ENCODE data around the gene SSX2IP.

Gene SSX2IP

GRCh38 chr1:84711121-84711520 lies 20.9 kb upstream of the SSX2IP start:
- no peak for DNase-seq (ENCODE audit: low spot score)

- no peak for DNase-seq (ENCODE audit: low spot score)
Observed at GRCh38 chr1:84709131-84709530, 18.9 kb upstream of the SSX2IP start.

DNA sequence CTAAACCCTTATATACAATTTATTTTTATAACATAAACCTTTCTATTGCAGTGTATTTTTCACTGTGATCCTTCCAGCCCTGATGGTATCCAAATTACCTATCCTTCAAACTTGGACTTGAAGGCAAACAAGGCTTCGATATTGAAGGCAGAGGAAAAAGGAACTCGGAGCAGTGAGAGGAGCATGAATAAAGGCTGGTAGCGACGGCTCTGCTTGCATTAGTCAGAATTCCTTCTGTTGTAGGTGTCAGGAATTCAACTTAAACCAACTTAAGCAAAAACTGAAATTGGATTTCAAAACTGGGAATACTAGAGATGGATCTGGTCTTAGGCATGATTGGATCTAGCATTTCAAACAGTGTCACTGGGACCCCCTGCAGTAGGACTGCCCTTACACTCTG lies 17.8 kb upstream of the SSX2IP start:
- no peak for DNase-seq (ENCODE audit: low spot score)

DNA sequence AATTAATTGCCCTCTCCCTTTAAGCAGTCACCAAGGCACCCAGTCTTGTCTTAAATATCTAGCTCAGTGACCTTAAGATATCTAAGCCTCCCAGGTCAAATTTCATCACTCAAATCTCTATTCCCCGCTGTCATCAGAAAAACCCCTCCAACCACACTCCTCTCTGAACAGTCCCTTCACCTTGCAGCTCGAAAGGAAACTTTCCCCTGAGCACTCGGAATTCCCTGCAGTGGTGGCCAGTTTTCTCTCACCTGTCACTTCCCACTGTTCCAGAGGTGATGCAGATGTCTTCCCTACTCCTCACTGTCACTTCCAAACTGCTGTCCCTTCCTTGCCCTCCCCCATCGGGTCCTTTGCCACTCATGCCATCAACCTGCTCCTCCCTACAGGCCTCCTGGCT lies 15.3 kb upstream of the SSX2IP start:
- no peak for DNase-seq (ENCODE audit: low spot score)

GRCh38 chr1:84704872-84705417 lies 14.7 kb upstream of the SSX2IP start:
- no peak for DNase-seq (ENCODE audit: low spot score)

GRCh38 chr1:84703431-84703830 lies 13.2 kb upstream of the SSX2IP start:
- DNase-seq (ENCODE audit: low spot score), result no peak

DNA sequence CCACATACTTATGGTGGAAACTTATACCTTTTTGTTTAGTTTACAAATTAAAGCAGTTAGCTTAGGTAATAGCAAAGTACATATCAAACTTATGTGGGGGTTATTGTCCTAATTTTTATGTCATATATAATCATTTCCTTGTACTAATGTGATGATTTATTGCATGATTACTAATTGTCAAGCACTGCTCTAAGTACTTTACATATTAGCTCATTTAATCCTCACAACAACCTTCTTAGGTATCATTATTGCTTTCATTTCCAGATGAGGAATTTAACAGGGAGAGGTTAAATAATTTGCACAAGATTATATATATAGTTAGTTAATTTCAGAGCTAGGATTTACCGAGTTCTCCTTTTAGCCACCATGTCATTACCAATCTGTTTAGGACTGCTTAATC lies 11.9 kb upstream of the SSX2IP start:
- DNase-seq (ENCODE audit: low spot score), result no peak

GRCh38 chr1:84701376-84701775 lies 11.1 kb upstream of the SSX2IP start:
- no peak for DNase-seq (ENCODE audit: low spot score)

DNA sequence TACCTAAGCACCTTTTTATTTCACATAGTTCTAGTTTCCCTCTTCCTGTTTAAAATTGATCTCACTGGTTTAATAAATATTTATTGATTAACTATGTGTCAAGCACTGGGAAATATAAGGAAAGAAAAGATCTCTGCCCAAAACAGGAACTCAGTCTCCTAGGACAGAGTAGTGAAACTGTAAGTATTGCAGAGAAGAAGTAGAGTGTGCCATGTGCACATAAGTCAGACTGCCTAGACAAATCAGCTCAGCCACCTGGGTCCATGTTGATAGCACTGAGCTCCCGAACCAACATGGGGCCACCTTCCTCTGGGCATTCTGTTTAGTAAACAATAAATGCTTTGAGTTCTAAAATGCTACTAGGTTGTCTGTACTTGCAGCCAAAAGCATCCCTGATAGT lies 9.8 kb upstream of the SSX2IP start:
- peak; percentile 44 for DNase-seq (ENCODE audit: low spot score)

GRCh38 chr1:84698151-84699110 lies 8.2 kb upstream of the SSX2IP start:
- DNase-seq (ENCODE audit: low spot score), result no peak

DNA sequence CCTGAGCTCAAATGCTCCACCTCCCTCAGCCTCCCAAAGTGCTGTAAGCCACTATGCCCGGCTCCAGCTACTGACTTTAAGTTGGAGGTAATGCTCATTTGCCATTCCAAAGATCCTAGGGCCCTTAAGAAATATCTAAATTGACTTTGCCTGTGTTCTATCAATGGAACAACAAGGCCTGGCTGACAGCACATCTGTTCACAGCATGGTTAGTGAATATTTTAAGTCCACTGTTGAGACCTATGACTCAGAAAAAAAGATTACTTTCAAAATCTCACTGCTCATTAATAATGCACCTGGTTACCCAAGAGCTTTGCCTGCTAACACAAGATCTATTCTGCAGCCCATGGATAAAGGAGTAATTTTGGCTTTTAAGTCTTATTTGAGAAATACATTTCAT lies 3.5 kb upstream of the SSX2IP start:
- no peak for DNase-seq (ENCODE audit: low spot score)

DNA sequence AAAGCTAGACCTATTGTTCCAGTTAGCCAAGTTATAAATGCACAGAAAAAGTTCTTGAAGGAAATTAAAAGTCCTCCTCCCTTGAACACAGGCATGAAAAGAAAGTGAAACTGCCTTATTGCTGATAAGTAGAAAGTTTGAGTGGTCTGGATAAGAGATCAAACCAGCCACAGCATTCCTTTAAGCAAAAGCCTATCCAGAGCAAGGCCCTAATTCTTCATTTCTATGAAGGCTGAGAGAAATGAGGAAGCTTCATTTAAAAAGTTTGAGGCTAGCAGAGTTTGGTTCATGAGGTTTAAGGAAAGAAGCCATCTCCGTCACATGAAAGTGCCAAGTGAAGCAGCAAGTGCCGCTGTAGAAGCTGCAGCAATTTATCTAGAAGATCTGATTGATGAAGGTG lies 2.7 kb upstream of the SSX2IP start:
- DNase-seq (ENCODE audit: low spot score), result peak; percentile 36

- DNase-seq (ENCODE audit: low spot score), result no peak
Observed at GRCh38 chr1:84692391-84692790, 2.1 kb upstream of the SSX2IP start.

GRCh38 chr1:84691122-84691783 lies 992 bp upstream of the SSX2IP start:
- no peak for DNase-seq (ENCODE audit: low spot score)

- DNase-seq (ENCODE audit: low spot score), result peak; percentile 63
Observed at GRCh38 chr1:84689514-84690396, 506 bp downstream of the SSX2IP start.

- DNase-seq (ENCODE audit: low spot score), result no peak
Observed at GRCh38 chr1:84688463-84689061, 1.7 kb downstream of the SSX2IP start.

DNA sequence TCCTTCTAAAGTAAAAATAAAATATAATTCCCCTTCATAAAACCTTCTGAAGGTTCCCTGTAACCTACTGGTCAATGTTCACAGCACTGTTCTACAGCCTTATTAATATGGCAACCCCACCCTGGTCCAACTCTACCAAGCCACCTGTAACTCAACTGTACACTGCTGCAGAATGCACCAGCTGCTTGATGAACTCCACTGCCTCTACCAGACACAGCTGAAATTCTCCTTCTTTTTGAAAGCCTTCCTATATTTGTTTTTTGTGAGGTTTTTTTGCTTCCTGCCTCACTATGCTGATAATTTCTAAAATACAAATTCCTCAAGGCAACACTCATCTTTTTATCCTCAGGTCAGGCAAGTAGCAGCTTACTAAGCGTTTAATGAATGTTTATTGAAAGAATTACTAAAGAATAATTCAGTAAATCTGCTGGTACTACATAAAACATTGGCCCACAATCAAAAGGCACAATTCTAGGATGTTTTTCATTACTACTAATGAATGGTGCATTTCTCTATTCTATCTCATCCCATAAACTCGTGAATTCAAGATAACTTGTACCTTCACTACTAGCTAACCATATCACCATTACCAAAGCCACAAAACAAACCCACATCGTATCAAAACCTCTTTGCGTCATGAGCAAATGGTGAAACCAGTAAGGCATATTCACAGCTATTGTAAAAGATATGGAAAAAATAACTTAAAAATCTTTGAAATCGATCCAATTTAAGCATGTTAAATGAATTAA lies 2.4 kb downstream of the SSX2IP start:
- no peak for DNase-seq (ENCODE audit: low spot score)

DNA sequence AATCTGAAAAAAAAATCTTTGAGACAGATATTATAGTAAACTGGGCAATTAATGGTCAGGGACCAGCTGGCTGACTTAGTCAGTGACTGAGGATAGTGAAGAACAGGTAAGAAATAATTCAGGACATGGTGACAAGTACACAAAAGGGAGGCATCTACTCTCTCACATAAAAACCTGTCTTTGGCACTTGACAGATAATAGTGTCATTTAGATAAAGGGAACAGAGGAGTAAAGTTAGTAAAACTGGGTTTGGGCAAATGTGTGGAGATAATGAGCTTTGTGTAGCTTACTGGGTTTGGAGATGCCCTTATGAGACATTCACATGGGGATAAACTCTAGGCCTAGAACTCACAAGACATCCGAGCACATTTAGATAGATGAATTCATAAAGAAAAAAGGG lies 4.0 kb downstream of the SSX2IP start:
- DNase-seq (ENCODE audit: low spot score), result no peak

GRCh38 chr1:84683508-84683907 lies 6.8 kb downstream of the SSX2IP start:
- no peak for DNase-seq (ENCODE audit: low spot score)

- no peak for DNase-seq (ENCODE audit: low spot score)
Observed at GRCh38 chr1:84682047-84682446, 8.2 kb downstream of the SSX2IP start.

All from pons (tissue), 1 donor.